HG02943 (cell line): ENCODE measurements around the gene KIF26A.

Source experiments
- ATAC-seq: cut with Tn5 transposase; IDR thresholded peaks from one replicate; pipeline ENCODE4 v1.9.1; 2021; ENCODE audit warnings: mild to moderate bottlenecking, low read depth, moderate library complexity; ENCODE audit not compliant: unreplicated experiment

The KIF26A gene

GRCh38 chr14:104171895-104172294, 33.5 kb downstream of the KIF26A start:
- no peak for ATAC-seq

- no peak for ATAC-seq
Measured at GRCh38 chr14:104172349-104172748, 34.0 kb downstream of the KIF26A start.

- no peak for ATAC-seq
Measured at GRCh38 chr14:104172880-104173279, 34.5 kb downstream of the KIF26A start.

- ATAC-seq = no peak
Measured at GRCh38 chr14:104174051-104174450, 35.7 kb downstream of the KIF26A start.

- ATAC-seq = no peak
Measured at GRCh38 chr14:104175041-104175440, 36.7 kb downstream of the KIF26A start.

GRCh38 chr14:104175811-104176210, 37.4 kb downstream of the KIF26A start:
- no peak for ATAC-seq

- ATAC-seq = no peak
Measured at GRCh38 chr14:104176611-104177010, 38.2 kb downstream of the KIF26A start.

GRCh38 chr14:104177411-104177810, 39.0 kb downstream of the KIF26A start:
- no peak for ATAC-seq

GRCh38 chr14:104178279-104178678, 39.9 kb downstream of the KIF26A start:
- no peak for ATAC-seq

GRCh38 chr14:104179126-104179525, 40.7 kb downstream of the KIF26A start:
- ATAC-seq = no peak

- no peak for ATAC-seq
Measured at GRCh38 chr14:104179564-104180129, 41.3 kb downstream of the KIF26A start.

- no peak for ATAC-seq
Measured at GRCh38 chr14:104180561-104181165, 42.3 kb downstream of the KIF26A start.

GRCh38 chr14:104181761-104182530, 43.6 kb downstream of the KIF26A start:
- no peak for ATAC-seq

- no peak for ATAC-seq
Measured at GRCh38 chr14:104182857-104183425, 44.6 kb downstream of the KIF26A start.

GRCh38 chr14:104183796-104184195, 45.4 kb downstream of the KIF26A start:
- ATAC-seq = no peak

- ATAC-seq = no peak
Measured at GRCh38 chr14:104184506-104184905, 46.1 kb downstream of the KIF26A start.

GRCh38 chr14:104184911-104185499, 46.6 kb downstream of the KIF26A start:
- no peak for ATAC-seq

GRCh38 chr14:104185916-104186495, 47.6 kb downstream of the KIF26A start:
- no peak for ATAC-seq

GRCh38 chr14:104186575-104186974, 48.2 kb downstream of the KIF26A start:
- ATAC-seq = no peak

- no peak for ATAC-seq
Measured at GRCh38 chr14:104187121-104187889, 48.9 kb downstream of the KIF26A start.
